Stimulated activated CD4-positive, alpha-beta T cell treated with anti-CD3 and anti-CD28 coated beads, Interleukin-1b, Interleukin-23, amount 100 ng/mL, for 4 hours (primary cell): ENCODE data around the gene ANKRD10.

Experiments used
- DNase-seq, 2 donors: peaks; one replicate each; pipeline ENCODE4 v3.0.0-alpha.2; 2020; ENCODE audit warnings: low read depth in 2 of 2

The ANKRD10 gene

GRCh38 chr13:110944968-110945927 is 30.4 kb upstream of the ANKRD10 start:
- DNase-seq, result no peak

GRCh38 chr13:110944121-110944967 is 29.5 kb upstream of the ANKRD10 start:
- DNase-seq, result no peak

- no peak for DNase-seq
Measured at GRCh38 chr13:110942248-110942981, 27.5 kb upstream of the ANKRD10 start.

- DNase-seq, result no peak
Measured at GRCh38 chr13:110938662-110939421, 24.0 kb upstream of the ANKRD10 start.

- no peak for DNase-seq
Measured at GRCh38 chr13:110937511-110938285, 22.8 kb upstream of the ANKRD10 start.

- DNase-seq, result no peak
Measured at GRCh38 chr13:110936519-110936918, 21.6 kb upstream of the ANKRD10 start.

GRCh38 chr13:110932588-110932987 is 17.7 kb upstream of the ANKRD10 start:
- no peak for DNase-seq

- no peak for DNase-seq
Measured at GRCh38 chr13:110929104-110929777, 14.4 kb upstream of the ANKRD10 start.

GRCh38 chr13:110925023-110925612 is 10.2 kb upstream of the ANKRD10 start:
- no peak for DNase-seq

GRCh38 chr13:110924639-110924934 is 9.7 kb upstream of the ANKRD10 start:
- DNase-seq, result no peak

- no peak for DNase-seq
Measured at GRCh38 chr13:110923777-110924638, 9.1 kb upstream of the ANKRD10 start.

- DNase-seq, result no peak
Measured at GRCh38 chr13:110923086-110923485, 8.2 kb upstream of the ANKRD10 start.

- no peak for DNase-seq
Measured at GRCh38 chr13:110922506-110922905, 7.6 kb upstream of the ANKRD10 start.

GRCh38 chr13:110921695-110922094 is 6.8 kb upstream of the ANKRD10 start:
- no peak for DNase-seq

- DNase-seq, result no peak
Measured at GRCh38 chr13:110921209-110921608, 6.3 kb upstream of the ANKRD10 start.

GRCh38 chr13:110920038-110920437 is 5.2 kb upstream of the ANKRD10 start:
- DNase-seq, result no peak

GRCh38 chr13:110916301-110917142 is 1.7 kb upstream of the ANKRD10 start:
- no peak for DNase-seq

GRCh38 chr13:110915874-110916206 is 971 bp upstream of the ANKRD10 start:
- no peak for DNase-seq
